CD4-positive, alpha-beta T cell treated with Interleukin-1 beta for 1 hour (primary cell): Measurements from ENCODE around the gene CD2AP.
"Not testable (repeated sequence)": the region's sequence is repeated elsewhere in the genome, so short reads cannot be mapped to it uniquely, and the experiment has no call there.

Source experiments
- DNase-seq, 2 donors: peaks; one replicate each; pipeline ENCODE4 v3.0.0-alpha.2; 2020 to 2022

Gene CD2AP

GRCh38 chr6:47464052-47464451, 13.5 kb upstream of the CD2AP start:
- no peak for DNase-seq

GRCh38 chr6:47465117-47465516, 12.5 kb upstream of the CD2AP start:
- DNase-seq = no peak

GRCh38 chr6:47471911-47472310, 5.7 kb upstream of the CD2AP start:
- DNase-seq = no peak

- DNase-seq = no peak
These were observed 3.7 kb upstream of the CD2AP start for GRCh38 chr6:47473791-47474346.

GRCh38 chr6:47475319-47475816, 2.2 kb upstream of the CD2AP start:
- DNase-seq = no peak

- DNase-seq = peak in 1 of 2 donors; percentile 7
These were observed 650 bp upstream of the CD2AP start for GRCh38 chr6:47476781-47477496.

- DNase-seq = no peak
These were observed 897 bp downstream of the CD2AP start for GRCh38 chr6:47478233-47479139.

- no peak for DNase-seq
These were observed 1.5 kb downstream of the CD2AP start for GRCh38 chr6:47479140-47479508.

GRCh38 chr6:47479874-47480273, 2.3 kb downstream of the CD2AP start:
- no peak for DNase-seq

- not testable (repeated sequence) for DNase-seq
These were observed 3.6 kb downstream of the CD2AP start for GRCh38 chr6:47481213-47481612.

- no peak for DNase-seq
These were observed 4.2 kb downstream of the CD2AP start for GRCh38 chr6:47481806-47482205.

- no peak for DNase-seq
These were observed 5.9 kb downstream of the CD2AP start for GRCh38 chr6:47483516-47483852.

- DNase-seq = no peak
These were observed 6.4 kb downstream of the CD2AP start for GRCh38 chr6:47483853-47484546.

- DNase-seq = no peak
These were observed 7.0 kb downstream of the CD2AP start for GRCh38 chr6:47484616-47485015.

- no peak for DNase-seq
These were observed 7.5 kb downstream of the CD2AP start for GRCh38 chr6:47485083-47485482.

- no peak for DNase-seq
These were observed 8.0 kb downstream of the CD2AP start for GRCh38 chr6:47485491-47486135.

GRCh38 chr6:47489995-47490394, 12.4 kb downstream of the CD2AP start:
- DNase-seq = no peak

GRCh38 chr6:47490676-47491075, 13.1 kb downstream of the CD2AP start:
- no peak for DNase-seq

- no peak for DNase-seq
These were observed 14.8 kb downstream of the CD2AP start for GRCh38 chr6:47492355-47492754.

GRCh38 chr6:47495207-47495606, 17.6 kb downstream of the CD2AP start:
- DNase-seq = no peak

- no peak for DNase-seq
These were observed 18.5 kb downstream of the CD2AP start for GRCh38 chr6:47495954-47496545.

- DNase-seq = no peak
These were observed 19.5 kb downstream of the CD2AP start for GRCh38 chr6:47496935-47497579.
